ENCODE measurements around the gene EXOC6B.

The EXOC6B gene

GRCh38 chr2:72727356-72727755 is 98.5 kb downstream of the EXOC6B start:
- DNase-seq = no peak

DNA sequence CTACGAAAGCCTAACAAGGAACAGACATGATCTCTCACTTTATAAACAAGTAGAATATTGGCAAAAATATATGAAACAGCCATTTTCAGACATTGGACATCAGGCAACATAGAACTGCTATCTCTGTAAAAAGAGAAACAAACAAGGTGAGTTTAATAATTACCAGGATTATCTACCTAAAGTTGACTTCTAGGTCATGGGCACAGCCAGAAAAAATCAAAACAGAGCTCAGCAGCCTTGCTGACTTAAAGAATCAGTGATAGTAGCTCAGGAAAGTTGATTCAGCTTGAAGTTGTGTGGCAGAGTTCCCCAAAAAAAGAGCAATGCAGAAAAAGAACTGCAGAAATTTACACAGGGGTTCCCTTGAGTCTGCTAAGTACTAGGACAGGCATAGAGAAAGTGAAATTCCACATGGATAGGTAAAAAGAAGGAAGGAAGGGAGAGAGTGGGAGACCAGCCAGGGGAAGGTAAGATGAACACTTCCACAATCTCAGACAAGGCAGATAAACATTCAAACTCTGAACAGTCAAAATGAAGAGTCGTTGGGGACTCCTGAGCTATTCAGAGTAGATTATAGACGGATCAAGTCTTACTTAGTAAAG is 102.0 kb downstream of the EXOC6B start:
- DNase-seq = no peak

GRCh38 chr2:72722492-72723070 is 103.3 kb downstream of the EXOC6B start:
- no peak for DNase-seq

DNA sequence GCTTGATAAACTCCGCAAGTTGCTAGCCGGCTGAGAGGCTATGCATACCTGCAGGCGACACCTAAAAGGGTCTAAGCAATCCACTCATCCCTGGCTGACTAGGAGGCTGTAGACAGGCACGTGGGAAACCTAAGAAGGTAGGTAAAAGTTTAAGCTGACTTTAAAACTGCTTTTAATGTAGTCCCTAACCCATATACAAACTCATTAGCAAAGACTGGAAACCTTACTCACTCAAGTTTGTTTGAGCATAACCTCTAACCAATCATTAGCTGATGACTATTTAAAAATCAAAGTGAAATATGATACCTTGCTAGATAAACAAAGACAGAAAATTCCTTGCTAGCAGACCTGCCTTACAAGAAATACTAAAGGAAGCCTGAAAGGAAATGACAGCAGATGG is 106.4 kb downstream of the EXOC6B start:
- DNase-seq = no peak

GRCh38 chr2:72718876-72719275 is 107.0 kb downstream of the EXOC6B start:
- DNase-seq = no peak

DNA sequence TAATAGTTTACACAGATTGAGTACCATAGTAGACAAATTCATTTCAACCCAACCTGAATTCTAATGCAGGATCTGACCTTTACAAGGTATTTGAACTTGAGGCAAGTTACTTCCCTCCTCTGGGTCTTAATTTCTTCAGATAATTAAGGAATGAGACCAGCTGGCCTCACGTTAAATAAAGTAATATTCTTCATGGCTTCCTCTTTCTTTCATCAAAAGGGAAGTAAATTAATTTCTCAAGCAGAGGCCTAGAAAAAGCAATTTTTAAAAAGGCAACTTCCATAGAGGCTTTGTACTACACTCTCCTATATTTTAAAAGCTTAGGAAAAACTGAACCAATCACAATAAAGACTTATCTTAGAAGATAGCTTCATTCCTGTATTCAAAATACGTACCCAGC is 109.2 kb downstream of the EXOC6B start:
- DNase-seq = no peak

DNA sequence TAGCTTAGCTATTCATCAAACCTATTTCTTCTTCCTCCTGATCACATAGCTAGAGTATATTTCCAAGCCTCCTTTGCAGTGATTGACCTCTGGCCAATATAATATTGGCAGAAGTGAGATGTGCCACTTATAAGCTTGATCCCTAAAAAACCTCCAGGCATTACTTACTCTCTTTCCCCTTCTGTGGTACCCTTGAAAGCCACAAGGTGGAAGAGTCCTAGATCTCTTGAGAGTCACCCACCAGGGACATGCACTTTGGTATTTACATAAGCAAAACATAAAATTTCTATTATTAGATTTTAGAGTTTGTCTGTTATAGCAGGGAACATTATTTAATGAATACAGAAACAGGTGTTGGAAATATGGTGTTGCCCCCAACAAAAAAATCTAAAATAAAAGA is 112.0 kb downstream of the EXOC6B start:
- DNase-seq = no peak

DNA sequence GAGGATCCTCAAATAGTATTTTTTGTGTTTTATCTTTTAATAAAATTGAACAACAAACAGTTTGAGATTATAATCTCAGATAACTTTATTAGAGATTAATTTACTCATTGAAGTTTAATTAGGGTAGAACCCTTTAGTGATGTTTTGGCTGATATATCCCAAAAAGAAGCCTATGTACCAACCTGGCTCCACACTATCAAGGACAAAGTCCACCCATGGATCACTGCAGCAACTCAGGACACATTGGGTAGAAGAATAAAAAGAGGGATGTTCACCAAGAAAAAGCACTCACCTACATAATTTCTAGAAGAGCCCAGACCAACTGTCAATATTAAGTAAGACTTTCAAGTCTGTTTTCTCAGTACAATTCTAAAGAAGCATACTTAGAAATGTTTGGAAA is 112.9 kb downstream of the EXOC6B start:
- no peak for DNase-seq

- DNase-seq = no peak
These were observed 113.5 kb downstream of the EXOC6B start for GRCh38 chr2:72712304-72712703.

GRCh38 chr2:72710418-72711152 is 115.2 kb downstream of the EXOC6B start:
- no peak for DNase-seq

DNA sequence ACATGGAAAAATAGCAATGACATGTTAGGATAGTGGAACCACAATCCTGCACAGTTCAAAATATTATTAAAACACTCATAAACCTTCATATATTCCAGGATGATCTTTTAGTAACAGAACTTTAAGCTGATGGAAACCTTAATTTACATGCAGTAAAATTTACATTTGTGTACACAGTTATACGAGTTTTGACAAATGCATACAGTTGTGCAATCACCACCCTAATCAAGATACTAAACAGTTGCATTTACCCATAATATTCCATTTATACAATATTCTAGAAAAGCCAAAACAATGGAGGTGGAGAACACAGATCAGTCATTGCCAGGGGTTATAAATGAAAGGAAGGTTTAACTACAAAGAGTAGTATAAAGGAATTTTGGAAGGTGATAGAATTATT is 117.6 kb downstream of the EXOC6B start:
- DNase-seq = no peak

DNA sequence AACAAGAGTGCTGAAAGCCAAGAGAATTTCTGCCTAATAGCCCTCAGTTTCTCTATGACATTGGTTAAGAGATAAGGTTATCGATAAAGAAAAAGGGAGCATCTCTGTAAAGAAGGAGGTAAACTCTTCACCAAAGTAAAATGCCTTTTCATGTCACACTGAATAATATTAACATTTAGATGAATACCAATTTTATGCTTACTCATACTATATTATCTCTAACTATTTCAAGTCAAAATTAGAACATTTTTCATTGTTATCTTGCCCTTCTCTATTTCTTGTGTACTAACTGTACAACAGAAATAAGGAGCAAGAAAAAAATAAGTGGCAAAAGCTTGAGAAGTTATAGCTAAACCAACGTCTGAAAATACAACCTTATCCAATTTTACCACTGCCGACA is 127.5 kb downstream of the EXOC6B start:
- no peak for DNase-seq

GRCh38 chr2:72696559-72696958 is 129.3 kb downstream of the EXOC6B start:
- DNase-seq = no peak

- DNase-seq = peak; percentile 16
These were observed 130.2 kb downstream of the EXOC6B start for GRCh38 chr2:72695676-72696075.

GRCh38 chr2:72694715-72695496 is 130.9 kb downstream of the EXOC6B start:
- DNase-seq = peak; percentile 66

DNA sequence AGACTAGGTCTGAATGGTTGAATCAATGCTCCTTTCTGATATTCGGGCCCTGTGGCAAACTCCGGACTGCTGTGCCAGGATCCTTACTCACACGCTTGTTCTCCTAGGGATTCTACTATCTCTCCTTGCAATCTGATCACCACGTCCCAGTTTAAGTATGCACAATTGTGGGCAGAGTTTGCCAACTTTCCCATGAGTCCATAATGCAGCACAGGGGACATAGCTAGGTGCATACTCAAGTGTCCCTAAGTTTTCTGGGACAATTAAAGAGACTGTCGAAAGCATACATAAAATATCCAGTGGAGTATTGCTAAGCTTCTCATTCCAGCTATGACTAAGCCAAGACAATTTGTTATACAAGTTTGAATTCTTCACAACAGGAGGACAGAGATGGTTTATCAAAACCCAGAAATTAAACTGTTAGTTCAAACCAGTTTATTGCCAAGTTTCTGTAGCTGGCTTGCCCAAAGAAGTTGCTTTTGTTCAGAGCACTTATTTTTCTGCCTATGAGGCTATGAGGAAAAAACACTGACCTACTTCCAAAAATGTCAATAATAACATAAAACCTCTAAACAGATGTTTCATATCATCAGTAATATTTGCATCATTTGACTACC is 136.1 kb downstream of the EXOC6B start:
- no peak for DNase-seq

DNA sequence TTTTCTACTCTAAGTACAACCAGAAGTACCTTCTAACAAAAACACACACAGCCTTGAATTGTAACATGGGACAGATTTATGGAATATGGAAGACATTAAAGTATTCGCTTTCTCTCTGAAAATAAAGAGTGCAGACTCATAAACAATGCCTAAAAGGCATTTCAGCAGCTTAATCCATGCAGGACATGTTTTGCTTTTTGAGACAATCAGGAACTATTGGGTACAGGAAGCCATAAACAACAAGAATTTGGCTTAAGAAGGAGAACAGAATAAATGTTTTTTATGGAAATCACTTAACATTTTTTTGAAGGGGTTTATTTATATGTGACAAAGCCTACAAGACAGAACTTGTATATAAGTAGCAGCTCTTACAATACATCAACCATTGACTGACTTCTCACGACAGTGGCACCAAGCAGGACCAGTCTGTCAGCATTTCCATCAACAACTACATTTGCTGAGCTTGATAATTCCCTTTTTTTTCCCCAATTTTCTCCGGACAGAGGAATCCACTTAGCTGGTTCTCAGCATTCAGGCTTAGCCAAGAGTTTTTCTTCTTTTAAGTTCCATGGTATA is 140.1 kb downstream of the EXOC6B start:
- no peak for DNase-seq

DNA sequence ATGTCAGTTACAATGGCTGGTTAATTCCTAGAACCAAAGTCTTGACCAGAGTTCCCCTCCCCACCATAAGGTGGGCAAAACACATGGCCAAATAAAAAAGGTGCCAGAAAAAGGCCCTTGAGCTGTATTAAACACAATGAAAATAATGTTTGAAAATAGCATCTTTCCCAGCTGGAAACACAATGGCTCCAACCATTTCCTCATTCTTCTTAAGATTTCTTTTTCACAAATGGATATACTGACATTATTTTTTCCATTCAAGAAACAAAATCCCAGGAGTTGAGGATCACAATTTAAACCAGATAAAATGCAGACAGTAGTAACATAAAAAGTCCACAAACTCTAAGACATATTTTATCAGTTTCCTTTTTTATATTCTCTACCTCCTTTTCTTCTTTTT is 143.8 kb downstream of the EXOC6B start:
- DNase-seq = no peak

DNA sequence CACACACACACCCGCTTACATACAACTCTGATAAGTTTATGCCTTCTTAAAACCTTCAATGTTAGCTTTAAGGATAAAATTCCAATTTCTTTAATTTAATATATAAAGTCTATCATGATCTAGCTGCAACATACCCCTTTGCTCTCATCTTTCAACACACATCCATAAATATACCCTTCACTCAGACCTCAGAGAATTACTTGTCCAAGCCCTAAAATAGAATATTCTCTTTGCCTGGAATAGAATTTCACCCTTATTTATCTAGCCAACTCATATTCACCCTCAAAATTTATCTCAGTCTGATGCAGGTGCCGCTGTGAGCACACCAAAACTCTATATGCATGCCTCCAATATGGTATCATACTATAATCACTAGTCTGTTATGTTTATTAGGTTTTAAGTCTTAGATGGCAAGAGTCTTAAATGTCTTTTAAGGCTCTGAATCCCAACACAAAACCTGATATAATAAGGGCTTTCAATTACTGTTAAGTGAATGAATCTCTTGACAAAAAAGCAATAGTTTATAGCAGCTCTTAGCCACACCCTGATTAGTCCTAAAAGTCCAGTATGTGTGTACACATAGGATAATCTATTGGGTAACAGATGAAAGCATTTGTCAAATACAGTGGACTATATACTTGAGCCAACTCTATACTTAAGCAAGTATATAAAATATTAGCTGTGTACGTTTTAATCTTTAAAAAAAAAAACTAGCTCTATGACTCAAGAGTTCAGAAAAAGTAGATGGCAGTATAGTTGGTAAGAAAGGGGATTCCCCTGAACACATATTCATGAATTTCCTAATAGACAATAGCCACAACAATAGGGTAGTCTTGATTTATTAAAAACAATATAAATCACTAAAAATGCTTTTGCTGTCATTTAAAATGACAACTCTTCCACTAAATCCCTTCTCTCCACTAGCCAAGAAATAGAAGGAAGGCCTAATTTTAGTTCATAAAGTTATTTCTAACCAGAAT is 144.5 kb downstream of the EXOC6B start:
- DNase-seq = no peak

- DNase-seq = no peak
These were observed 147.8 kb downstream of the EXOC6B start for GRCh38 chr2:72678024-72678423.

DNA sequence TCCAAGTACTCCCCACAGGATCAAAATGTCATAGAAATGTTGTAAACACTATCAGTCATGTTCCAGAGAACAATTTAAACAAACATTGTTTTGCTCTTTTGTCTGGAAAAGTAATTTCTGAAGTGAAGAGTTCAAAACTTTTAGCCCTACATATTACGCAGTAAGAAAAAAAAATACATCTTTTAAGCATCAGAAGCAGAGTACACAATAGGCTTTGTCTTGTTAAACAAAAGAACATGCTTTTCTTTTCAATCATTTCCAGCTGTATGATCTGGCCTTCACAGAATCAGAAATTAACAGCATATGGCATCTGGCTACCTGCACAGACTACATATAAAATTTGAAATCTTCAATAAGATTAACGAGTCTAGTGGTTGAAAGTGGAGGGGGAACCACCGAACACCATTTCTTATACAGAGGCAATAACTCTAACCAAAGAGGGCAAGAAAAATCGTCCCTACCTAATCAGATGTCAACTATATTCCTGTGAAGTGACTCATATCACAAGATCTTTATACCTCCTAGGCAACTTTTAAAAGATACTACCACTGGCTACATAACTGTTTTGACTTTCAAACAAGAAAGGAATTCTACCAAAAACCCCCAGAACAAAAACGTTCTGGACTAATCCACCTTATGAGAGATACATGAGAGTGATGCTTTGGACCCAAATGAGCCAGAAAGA is 149.3 kb downstream of the EXOC6B start:
- no peak for DNase-seq
